Upper lobe of right lung (tissue), 1 donor: ENCODE data around the gene FAM171A1. TPM values are rescaled to one million over a fixed set of nuclear protein-coding genes. Genes with fewer than 3 reads are reported as not detected.

ENCODE experiments used
- ATAC-seq: fragments of 200-7000 bp; cut with Tn5 transposase; one replicate; pipeline ENCODE4 v1.9.1; 2020; ENCODE audit warnings: mild to moderate bottlenecking, moderate library complexity
- DNase-seq: peaks from one replicate; pipeline ENCODE4 v3.0.0-alpha.2; 2020
- H3K27ac ChIP-seq: fragments of 200-600 bp; one replicate; pipeline ENCODE4 v1.8.0; 2022
- H3K27me3 ChIP-seq: fragments of 200-600 bp; one replicate; pipeline ENCODE4 v1.8.0; 2022; ENCODE audit warnings: mild to moderate bottlenecking
- H3K36me3 ChIP-seq: fragments of 200-600 bp; one replicate; pipeline ENCODE4 v1.8.0; 2022
- H3K4me1 ChIP-seq: fragments of 200-600 bp; one replicate; pipeline ENCODE4 v1.8.0; 2022
- H3K4me3 ChIP-seq: fragments of 200-600 bp; one replicate; pipeline ENCODE4 v1.8.0; 2022; ENCODE audit warnings: mild to moderate bottlenecking
- H3K9me3 ChIP-seq: fragments of 200-600 bp; one replicate; pipeline ENCODE4 v1.8.0; 2022
- intact Hi-C: fragments of 100-400 bp; cut with DNase I; formaldehyde crosslinking; loops from one replicate; pipeline ENCODE4 v1.11.0; 2022
- total RNA-seq: library from RNA; stranded (reverse); fragmentation: NEBNext Ultra II Directional; extraction: Animal tissue kit (Norgen Biotek cat#: 25700); gene quantifications from one replicate; pipeline ENCODE4 v1.2.1, GENCODE V29; 2021
- TF ChIP-seq, protein P1 (sequence below): fragments of 200-600 bp; IDR thresholded peaks from one replicate; pipeline ENCODE4 v1.8.0; 2022; ENCODE audit warnings: antibody characterized with exemption
- donor health status: DM: no; HTN: yes; CAD: no; lungs with severe emphysema.

The FAM171A1 gene
- total RNA-seq, 1 donor from 2014 or later: 17.3 TPM

DNA sequence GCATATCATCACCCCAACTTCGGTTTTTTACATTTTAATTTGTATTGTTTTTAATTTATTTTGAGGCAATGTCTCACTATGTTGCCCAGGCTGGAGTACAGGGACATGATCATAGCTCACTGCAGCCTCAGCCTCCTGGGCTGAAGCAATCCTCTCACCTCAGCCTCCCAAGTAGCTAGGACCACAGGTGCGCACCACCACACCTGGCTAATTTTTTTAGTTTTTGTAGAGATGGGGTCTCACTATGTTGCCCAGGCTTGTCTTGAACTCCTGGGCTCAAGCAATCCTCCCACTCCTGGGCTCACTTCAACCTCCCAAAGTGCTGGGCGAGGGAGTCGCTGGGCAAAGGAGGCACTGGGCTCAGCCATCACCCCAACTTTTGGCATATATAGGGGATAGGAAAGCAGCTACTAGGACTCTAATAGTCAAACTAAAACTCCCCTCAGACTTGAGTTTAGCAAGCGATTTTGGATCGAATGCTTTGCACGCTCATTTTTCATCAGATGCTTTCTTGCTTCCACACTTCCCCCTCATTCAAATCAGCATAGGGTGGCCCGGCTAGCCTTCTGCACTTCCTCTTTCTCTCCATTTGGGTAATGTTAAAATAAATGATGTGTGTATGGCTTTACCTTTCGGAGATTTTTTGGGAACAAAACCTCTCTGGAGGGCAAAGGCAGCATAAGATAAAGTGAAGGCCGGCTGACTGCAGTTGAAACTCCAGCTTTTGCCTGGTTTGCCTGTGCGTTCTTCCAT is 181.8 kb downstream of the FAM171A1 start:
- H3K9me3 ChIP-seq: no peaks in the 10 kb centered on the region
- TF ChIP-seq, protein P1, sequence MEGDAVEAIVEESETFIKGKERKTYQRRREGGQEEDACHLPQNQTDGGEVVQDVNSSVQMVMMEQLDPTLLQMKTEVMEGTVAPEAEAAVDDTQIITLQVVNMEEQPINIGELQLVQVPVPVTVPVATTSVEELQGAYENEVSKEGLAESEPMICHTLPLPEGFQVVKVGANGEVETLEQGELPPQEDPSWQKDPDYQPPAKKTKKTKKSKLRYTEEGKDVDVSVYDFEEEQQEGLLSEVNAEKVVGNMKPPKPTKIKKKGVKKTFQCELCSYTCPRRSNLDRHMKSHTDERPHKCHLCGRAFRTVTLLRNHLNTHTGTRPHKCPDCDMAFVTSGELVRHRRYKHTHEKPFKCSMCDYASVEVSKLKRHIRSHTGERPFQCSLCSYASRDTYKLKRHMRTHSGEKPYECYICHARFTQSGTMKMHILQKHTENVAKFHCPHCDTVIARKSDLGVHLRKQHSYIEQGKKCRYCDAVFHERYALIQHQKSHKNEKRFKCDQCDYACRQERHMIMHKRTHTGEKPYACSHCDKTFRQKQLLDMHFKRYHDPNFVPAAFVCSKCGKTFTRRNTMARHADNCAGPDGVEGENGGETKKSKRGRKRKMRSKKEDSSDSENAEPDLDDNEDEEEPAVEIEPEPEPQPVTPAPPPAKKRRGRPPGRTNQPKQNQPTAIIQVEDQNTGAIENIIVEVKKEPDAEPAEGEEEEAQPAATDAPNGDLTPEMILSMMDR: no peak
- no peaks in the 10 kb centered on the region for H3K4me1 ChIP-seq
- no peaks in the 10 kb centered on the region for H3K27me3 ChIP-seq
- intact Hi-C loops: no loop called here
- H3K4me3 ChIP-seq: no peak overlapping the region
- no peak overlapping the region for H3K27ac ChIP-seq
- no peak for DNase-seq
- ATAC-seq: no peak
- no peaks in the 10 kb centered on the region for H3K36me3 ChIP-seq

DNA sequence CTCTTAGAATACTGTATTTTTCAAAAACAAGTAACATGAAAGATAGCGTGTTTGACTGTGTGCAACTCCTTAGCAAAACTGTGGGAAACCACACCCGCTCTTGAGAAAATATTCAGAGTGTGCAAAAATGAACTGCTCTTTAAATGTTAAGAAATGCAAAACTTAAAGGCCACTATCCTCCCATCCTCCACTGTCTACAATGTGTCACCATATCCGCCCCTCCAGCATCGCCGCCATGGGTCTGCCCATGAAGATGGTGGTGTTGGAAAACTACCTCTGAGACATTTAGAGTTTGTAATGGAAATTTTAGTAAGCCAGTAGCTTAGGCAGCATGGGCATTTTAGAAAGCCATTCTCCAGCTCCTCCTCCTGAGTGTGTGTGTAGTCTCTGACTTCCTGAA is 182.5 kb downstream of the FAM171A1 start:
- H3K4me1 ChIP-seq: no peaks in the 10 kb centered on the region
- intact Hi-C loops: no loop called here
- no peak overlapping the region for H3K27ac ChIP-seq
- H3K9me3 ChIP-seq: no peaks in the 10 kb centered on the region
- no peaks in the 10 kb centered on the region for H3K27me3 ChIP-seq
- TF ChIP-seq, protein P1: no peak
- H3K36me3 ChIP-seq: no peaks in the 10 kb centered on the region
- no peak overlapping the region for H3K4me3 ChIP-seq
- DNase-seq (no peak), ATAC-seq (no peak)

DNA sequence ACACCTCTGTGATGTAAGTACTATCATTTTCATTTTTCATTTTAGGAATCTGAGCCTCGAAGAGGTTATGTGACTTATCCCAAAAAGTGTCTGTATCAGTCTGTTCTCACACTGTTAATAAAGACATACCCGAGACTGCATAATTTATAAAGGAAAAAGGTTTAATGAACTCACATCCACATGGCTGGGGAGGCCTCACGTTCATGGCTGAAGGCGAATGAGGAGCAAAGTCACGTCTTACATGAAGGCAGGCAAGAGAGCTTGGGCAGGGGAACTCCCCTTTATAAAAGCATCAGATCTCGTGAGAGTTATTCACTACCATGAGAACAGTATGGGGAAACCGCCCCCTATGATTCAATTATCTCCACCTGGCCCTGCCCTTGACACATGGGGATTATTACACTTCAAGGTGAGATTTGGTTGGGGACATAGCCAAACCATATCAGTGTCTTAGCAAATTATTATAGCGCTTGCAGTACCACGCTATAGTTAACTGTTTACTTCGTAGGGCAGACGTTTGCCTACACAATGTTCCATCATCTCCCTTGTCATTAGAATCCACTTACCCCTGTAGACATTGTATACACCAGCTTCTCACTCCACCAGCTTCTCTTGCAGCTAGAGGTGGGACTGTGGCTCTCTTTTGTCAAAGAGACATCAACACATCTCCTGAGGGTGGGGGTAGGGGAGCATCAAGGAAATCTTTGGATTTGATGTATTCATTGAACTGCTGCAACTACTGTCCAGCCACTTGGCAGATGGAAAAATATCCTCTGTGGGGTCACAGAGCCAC is 187.2 kb downstream of the FAM171A1 start:
- H3K4me3 ChIP-seq: no peak overlapping the region
- intact Hi-C loops: no loop called here
- H3K9me3 ChIP-seq: no peaks in the 10 kb centered on the region
- H3K36me3 ChIP-seq: no peaks in the 10 kb centered on the region
- no peak for ATAC-seq
- H3K4me1 ChIP-seq: no peaks in the 10 kb centered on the region
- H3K27me3 ChIP-seq: no peaks in the 10 kb centered on the region
- no peak overlapping the region for H3K27ac ChIP-seq
- TF ChIP-seq, protein P1: no peak
- DNase-seq: no peak

DNA sequence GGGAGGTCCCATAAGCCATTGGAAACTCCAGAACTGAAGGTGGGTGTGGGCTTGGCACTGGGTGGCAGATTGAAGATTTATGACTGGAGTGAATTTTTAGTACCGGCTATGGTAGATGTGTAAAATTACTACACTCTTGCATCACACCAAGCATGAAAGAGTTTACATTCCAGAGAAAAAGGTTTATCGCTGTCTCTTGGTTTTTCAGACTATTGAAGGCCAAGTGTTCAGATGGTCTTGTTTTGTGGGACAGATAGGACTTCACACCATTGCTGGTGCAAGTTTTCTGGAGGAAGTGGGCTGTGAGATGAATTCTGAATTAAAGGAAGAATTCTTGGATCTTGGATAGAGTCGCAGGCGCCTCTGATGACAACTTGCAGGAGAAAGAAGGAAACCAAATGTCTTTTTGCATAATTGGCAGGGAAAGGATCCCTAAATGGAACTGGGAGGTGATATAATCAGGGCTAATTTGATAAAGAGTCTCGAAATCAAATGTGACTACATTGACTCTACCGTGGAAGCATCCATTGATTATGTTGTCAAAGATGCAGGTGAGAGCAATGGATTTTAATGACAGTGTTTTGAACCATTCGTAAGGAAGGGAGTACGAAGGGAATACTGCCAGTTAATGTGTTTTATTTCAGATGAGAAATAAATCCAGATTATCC is 188.4 kb downstream of the FAM171A1 start:
- intact Hi-C loops: no loop called here
- H3K36me3 ChIP-seq: no peaks in the 10 kb centered on the region
- no peak overlapping the region for H3K27ac ChIP-seq
- ATAC-seq: no peak
- DNase-seq: no peak
- no peaks in the 10 kb centered on the region for H3K9me3 ChIP-seq
- no peaks in the 10 kb centered on the region for H3K27me3 ChIP-seq
- TF ChIP-seq, protein P1: no peak
- H3K4me1 ChIP-seq: no peaks in the 10 kb centered on the region
- H3K4me3 ChIP-seq: no peak overlapping the region

DNA sequence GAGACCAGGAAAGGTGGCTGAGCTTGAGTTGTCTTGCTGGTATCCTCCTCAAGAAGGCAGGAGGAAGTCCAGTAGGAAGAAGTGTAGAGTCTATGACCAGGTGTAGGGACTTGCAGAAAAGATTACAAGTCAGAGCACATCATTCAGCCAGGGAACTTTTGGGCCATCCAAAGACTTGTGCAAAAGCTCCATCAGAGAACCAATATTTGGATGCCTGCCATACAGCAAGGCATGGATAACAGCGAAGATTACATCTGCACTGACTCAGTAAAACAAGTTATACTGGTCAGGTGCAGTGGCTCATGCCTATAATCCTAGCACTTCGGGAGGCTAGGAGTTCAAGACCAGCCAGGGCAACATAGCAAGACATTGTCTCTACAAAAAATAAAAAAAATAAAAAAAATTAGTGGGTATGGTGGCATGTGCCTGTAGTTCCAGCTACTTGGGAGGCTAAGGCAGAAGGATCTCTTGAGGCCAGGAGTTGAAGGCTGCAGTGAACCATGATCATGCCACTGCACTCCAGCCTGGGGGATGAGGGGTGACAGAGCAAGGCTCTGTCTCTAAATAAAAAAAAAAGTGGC is 189.4 kb downstream of the FAM171A1 start:
- ATAC-seq: no peak
- Histone ChIP-seq H3K27me3 (no peaks in the 10 kb centered on the region), H3K9me3 (no peaks in the 10 kb centered on the region), H3K36me3 (no peaks in the 10 kb centered on the region), H3K27ac (no peak overlapping the region), H3K4me3 (no peak overlapping the region), H3K4me1 (no peaks in the 10 kb centered on the region)
- intact Hi-C loops: no loop called here
- DNase-seq: no peak
- TF ChIP-seq, protein P1: no peak
